HepG2 (cell line): ENCODE results near the gene SPOPL. TPM values are rescaled to one million over a fixed set of nuclear protein-coding genes. Genes with fewer than 3 reads are reported as not detected.
A peak's percentile ranks its signal among the peaks of the same experiment; 100 is the strongest.

ENCODE experiments used
- CBFB ChIP-seq: sonication (generic); formaldehyde crosslinking; IDR thresholded peaks from 2 replicates; pipeline ENCODE4 v1.4.0; 2020; ENCODE audit warnings: missing genetic modification reagents
- ESRRA ChIP-seq: sonication (generic); formaldehyde crosslinking; IDR thresholded peaks from 2 replicates; pipeline ENCODE4 v1.5.1; 2020; ENCODE audit warnings: mild to moderate bottlenecking, low read depth, missing genetic modification reagents
- SALL2 ChIP-seq: sonication (generic); formaldehyde crosslinking; IDR thresholded peaks from 2 replicates; pipeline ENCODE4 v1.8.1; 2023; ENCODE audit warnings: mild to moderate bottlenecking, missing genetic modification reagents, inconsistent platforms
- TIGD3 ChIP-seq: sonication (generic); formaldehyde crosslinking; IDR thresholded peaks from 2 replicates; pipeline ENCODE4 v1.5.1; 2020; ENCODE audit warnings: mild to moderate bottlenecking, missing genetic modification reagents, borderline replicate concordance
- ZNF142 ChIP-seq: sonication (generic); formaldehyde crosslinking; IDR thresholded peaks from 2 replicates; pipeline ENCODE4 v1.4.0; 2020; ENCODE audit warnings: missing genetic modification reagents
- ZNF362 ChIP-seq: sonication (generic); formaldehyde crosslinking; IDR thresholded peaks from 2 replicates; pipeline ENCODE4 v1.4.0; 2020; ENCODE audit warnings: missing genetic modification reagents, mild to moderate bottlenecking, borderline replicate concordance
- ZNF550 ChIP-seq: sonication (generic); formaldehyde crosslinking; IDR thresholded peaks from 2 replicates; pipeline ENCODE4 v1.4.0; 2020; ENCODE audit warnings: mild to moderate bottlenecking, missing genetic modification reagents, borderline replicate concordance
- ZNF709 ChIP-seq: sonication (generic); formaldehyde crosslinking; IDR thresholded peaks from 2 replicates; pipeline ENCODE4 v1.5.0; 2020; ENCODE audit warnings: mild to moderate bottlenecking, missing genetic modification reagents
- polyA plus RNA-seq, 8 experiments: library from polyadenylated mRNA; depleted of rRNA in 3 of 8; stranded (reverse) in 7 of 8; unstranded in 1 of 8; fragments of >200 nt; fragmentation: Illumina TruSeq in 4 of 8; extraction: Trizol in 4 of 8; gene quantifications; 2 replicates each; pipeline versions ENCODE4 v1.2.1 to v1.2.3, GENCODE V29; 2011 to 2016; ENCODE audit warnings: low read depth in 4 of 8, missing spikeins in 1 of 8, mixed read lengths in 1 of 8; ENCODE audit not compliant: insufficient read depth in 1 of 8
- total RNA-seq, 5 experiments: library from RNA; depleted of rRNA; stranded (reverse); fragments of >200 nt; fragmentation: Illumina TruSeq; extraction: Trizol; gene quantifications; 2 replicates each; pipeline ENCODE4 v1.2.3, GENCODE V29; 2016; ENCODE audit warnings: low read depth in 1 of 5
- TF ChIP-seq, protein P1 (sequence below): sonication (generic); formaldehyde crosslinking; IDR thresholded peaks from 2 replicates; pipeline ENCODE4 v1.8.0; 2022; ENCODE audit warnings: mild to moderate bottlenecking, missing genetic modification reagents, moderate library complexity

The SPOPL gene
- total and polyA plus RNA-seq, 2 of the 13 experiments (the other 11 are each of a cell fraction or from before 2014, with no cell fraction given): 12.6 to 51.6 TPM

DNA sequence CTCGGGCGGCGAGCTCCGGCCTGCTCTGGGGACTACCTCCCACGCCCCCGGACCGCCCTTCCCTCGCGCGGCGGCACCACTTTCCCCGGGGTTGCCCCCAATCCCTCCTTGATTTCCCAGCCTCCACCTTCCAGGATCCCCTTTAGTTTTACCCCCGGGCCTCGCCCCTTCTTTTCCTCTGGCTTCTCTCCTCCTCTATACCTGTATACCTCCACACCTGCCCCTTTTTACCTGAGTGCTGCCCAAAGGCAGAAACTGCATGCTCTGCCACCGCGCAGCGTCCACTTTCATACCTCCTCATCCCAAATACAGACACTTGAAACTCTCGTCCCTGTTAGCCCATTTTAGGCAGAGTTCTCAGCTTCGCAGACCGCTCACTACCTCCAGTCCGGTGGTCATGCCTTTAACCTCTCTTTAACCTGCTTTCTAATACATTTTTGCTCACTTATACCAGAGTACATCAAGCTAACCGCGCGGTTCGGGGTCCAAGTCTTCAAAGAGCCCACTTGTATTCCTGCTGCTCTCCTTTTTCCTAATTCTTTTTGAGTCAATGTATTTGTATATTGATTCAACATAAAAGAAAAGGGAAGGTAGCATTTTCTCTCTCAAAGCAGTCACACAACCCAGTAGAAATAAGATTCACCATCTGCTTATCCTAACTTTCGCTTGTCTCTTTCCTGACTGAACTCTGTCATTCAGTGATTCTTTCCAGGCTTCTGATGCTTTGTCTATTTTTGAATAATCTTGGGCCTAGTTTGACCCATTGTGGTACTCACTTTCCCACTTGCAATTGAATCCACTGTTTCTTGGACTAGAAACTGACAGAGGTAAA is 901 bp downstream of the SPOPL start (continued):
- no peak for TF ChIP-seq ZNF142
- no peak for TF ChIP-seq ZNF709 (CRISPR knock-in tag)
- no peak for TF ChIP-seq ESRRA (CRISPR knock-in tag)
- no peak for TF ChIP-seq ZNF550
- TF ChIP-seq SALL2 (CRISPR knock-in tag): peak; percentile 56; the same call in 1 of the 2 replicates
- no peak for TF ChIP-seq ZNF362 (CRISPR knock-in tag)
- TF ChIP-seq TIGD3 (CRISPR knock-in tag): 0 out of 2 replicates have a peak, but pooled peaks have one; percentile 36
- no peak for TF ChIP-seq CBFB (CRISPR knock-in tag)
- TF ChIP-seq, protein P1, sequence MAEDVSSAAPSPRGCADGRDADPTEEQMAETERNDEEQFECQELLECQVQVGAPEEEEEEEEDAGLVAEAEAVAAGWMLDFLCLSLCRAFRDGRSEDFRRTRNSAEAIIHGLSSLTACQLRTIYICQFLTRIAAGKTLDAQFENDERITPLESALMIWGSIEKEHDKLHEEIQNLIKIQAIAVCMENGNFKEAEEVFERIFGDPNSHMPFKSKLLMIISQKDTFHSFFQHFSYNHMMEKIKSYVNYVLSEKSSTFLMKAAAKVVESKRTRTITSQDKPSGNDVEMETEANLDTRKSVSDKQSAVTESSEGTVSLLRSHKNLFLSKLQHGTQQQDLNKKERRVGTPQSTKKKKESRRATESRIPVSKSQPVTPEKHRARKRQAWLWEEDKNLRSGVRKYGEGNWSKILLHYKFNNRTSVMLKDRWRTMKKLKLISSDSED: no peak
